NCI-H128 (cell line): ENCODE results near the gene MECP2.

Experiments
- DNase-seq: peaks from one replicate; lab custom pipeline; 2025; ENCODE audit not compliant: unreplicated experiment; lab: John Stamatoyannopoulos, UW

MECP2 gene

DNA sequence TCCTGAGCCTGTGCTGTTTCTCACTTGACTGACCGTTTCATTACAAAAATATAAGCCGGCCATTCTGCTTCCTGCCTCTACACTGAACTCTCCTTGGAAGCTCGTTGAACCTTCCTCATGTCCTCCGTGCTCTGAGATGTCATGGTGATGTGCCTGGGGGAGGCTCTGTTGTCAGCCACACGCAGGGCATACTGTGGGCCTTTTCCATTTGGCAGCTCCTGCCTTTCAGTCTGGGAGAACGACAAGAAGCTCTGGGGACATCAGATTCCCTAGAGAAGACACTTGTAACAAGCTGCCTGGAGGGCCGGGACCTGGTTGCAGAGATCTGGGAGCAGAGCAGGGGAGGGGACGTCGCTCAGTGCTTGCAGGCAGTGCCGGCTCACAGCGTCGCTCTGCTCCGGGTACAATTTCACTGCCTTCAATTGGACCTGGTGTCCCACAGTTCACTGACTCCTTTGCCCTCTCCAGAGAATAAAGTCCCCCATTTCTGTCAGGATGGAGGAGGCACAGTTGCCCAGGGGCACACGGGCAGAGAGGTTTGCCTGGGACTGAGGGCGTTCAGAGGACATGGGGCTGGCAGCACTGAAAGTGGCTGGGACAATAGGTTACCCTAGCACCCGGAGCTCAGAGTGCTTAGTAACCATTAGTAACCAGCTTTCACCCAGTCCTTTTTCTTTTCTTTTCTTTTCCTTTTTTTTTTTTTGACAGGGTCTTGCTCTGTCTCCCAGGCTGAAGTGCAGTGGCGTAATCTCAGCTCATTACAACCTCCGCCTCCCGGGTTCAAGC, 19.1 kb upstream of the MECP2 start:
- no peak for DNase-seq

DNA sequence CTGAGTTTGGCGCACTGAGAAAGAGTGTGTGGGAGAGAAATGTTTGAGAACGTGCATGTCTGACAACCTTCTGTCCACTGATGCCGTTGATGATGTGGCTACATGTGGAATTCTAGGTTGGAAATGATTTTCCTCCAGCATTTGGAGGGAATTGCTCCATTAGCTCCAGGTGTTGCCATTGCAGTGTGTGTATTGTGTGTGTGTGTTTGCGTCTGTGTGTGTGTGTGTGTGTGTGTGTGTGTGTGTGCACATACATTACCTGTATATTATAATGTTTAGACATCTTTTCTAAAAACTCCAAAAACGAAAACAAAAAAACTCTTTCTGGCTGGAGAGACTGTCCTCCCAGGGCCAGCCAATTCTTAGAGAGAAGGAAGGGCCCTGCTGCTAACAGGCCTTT, 18.2 kb upstream of the MECP2 start:
- no peak for DNase-seq

DNA sequence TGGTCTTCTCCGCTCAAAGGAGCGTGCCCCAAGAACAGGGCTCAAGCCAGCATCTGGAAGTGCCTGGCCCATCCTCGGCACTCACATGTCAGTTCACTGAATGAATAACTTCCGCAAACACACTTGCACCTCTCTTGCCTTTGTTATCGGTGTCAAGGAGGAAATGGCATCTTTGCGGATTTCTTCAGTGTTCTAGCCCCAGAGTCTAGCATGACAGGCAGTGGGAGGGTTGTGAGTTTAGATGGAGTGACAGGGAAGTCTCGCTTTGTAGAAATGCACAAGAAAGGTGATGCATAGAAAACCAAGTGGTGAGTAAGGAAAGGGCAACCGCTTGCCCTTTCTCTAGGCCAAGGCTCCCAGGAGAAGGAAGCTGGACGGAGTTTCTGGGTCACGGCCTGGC, 17.6 kb upstream of the MECP2 start:
- no peak for DNase-seq

DNA sequence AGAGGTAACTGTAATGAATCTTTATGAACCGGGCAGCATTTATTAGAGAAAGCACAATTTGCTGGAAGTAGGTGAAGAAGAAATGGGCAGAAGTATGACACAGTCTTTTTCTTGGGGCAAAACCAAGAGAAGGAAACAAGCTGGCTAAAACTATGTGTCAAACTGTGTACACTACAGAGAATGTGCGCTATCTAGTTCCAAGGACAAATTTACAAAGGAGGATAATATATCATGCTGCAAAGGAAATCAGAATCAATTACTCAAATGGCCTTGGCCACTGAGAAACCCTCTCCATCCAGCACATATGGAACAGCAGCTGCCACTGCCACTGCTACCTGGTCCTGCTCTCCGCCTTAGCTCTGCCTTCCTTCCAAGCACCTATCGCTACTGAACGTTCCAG, 17.1 kb upstream of the MECP2 start:
- DNase-seq = no peak

DNA sequence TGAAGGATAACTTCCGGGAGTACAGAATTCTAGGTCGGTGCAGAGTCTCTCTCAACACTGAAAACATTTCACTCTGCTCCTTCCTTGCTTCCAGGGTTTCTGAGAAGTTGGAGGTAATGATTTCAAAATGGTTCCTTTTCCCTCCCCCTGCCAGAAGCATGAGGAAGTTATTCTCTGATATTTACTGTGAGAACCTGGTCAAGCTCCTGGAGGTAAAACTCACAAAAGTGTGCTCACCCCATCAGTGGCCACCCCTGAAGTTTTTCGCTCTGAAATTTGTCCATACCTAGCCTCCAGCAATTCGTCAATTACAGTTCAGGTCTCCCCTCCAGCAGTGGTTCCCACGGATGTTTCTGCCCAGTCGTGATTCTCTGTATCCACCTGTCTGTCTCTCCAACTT, 16.2 kb upstream of the MECP2 start:
- no peak for DNase-seq

DNA sequence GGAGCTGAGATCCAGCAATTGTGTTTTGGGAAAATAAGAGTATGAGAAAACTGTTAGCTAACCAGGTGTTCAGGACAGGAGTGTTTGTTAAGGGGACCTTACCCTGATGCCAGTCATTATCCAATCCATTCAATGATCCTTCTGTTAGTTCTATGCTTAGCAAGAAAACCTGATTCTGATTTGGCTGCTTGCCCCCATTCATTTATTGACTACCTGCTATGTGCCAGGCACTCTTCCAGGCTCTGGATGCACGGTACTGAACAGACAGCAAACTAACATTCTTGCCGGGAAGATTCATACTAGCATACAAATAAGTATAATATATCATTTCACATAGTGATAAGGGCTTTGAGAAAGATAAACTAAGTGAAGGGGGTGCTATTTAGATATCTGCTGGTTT, 1.0 kb upstream of the MECP2 start:
- DNase-seq = no peak

DNA sequence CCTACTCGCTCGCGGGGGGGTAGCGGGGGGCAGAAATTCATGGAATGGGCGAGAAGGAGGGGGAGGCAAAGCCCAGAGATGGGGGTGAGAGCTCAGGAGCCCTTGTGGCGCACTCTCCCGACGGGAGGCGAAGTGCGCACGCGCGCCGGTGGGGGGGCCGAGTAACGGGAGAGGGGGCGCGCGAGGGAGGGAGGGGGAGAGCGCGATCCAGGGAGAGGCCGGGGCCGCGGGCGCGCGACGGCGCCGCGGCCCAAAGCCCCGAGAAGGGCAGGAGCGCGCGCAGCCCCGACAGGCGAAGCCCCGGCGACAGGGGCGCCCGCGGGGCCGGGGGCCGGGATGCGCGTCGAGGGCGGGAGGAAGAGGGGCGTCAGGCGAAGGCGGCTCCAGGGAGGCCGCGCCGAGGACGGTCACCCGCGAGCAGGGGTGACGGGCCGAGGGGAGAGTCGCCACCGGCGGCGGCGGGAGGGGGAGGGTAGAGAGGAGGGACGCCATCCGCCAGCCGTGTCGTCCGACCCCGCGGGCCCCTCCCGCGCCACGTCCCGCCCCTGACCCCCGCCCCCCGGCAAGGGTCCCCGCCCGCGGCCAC, 421 bp downstream of the MECP2 start:
- DNase-seq = peak; percentile 61

DNA sequence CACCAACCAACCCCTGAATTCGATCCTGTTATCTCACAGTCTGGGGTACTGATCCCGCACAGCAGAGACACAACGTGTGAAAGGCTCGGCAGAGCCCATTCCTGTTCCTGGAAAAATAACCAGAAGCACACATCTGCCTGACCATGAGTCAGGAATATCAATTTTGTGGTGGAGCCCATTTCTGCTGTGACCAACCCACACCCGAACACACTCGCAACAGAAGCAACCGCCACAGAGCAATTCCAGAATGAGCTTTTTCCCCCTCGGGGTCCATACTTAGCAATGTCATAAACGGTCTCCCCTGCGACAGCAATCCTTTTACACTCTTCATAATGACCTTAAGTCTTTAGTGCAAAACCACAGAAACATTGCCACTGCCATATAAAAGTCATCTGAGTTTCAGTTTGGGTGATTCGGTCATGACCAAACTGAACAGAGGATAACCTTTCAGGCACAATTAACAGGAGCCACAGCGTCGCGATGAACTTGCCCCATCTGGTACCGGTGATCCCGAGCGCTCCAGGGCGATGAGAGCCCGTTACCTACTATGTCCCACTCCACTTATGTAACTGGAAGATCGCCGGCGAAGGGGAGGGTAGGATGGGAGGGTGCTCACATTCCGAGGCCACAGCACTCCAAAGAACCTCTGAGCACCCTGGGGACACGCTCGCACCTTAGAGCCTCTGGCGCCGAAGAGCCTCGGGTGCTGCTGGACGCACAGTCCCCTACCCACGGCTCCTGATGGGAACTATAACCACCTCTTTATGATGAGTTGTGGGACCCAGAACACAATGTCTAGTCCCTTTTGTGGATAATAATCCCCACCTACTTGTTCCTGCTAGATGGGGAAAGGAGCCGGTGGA, 1.1 kb downstream of the MECP2 start:
- no peak for DNase-seq

DNA sequence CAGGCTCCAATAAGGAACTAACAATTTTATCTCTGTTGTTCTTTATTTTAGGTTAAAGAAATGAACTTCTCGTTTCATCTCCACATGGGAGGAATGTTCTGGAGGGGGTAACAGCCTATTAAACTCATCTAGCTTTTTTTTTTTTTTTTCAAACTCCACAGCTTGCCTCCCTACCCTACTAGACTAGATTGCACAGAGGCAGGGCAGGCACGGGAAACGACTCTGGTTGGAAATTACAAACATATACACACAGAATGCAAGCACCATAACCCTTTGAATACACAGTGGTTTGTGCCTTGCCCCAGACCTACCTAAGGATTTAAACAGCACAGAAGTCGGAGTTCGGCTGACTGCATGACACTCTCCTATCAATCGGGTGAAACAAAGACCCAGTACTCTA, 2.7 kb downstream of the MECP2 start:
- DNase-seq = no peak

DNA sequence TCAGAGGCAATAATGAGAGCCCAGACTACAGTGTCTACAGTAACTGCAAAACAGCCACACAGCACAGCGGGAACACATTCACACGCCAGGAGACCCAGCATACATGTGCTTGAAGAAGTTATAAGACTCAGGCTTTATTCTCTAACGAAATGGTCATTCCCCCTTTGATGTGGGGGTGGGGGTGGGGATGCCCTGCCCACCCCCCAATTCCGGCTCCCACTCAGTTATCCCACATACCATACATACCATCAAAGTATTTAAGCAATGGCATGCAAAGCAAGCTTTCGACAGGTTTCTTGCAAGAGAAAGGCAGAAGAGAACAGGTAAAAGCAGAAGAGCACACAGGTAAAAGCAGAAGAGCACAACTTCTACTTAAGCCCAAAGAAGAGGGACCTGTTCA, 3.6 kb downstream of the MECP2 start:
- DNase-seq = no peak

DNA sequence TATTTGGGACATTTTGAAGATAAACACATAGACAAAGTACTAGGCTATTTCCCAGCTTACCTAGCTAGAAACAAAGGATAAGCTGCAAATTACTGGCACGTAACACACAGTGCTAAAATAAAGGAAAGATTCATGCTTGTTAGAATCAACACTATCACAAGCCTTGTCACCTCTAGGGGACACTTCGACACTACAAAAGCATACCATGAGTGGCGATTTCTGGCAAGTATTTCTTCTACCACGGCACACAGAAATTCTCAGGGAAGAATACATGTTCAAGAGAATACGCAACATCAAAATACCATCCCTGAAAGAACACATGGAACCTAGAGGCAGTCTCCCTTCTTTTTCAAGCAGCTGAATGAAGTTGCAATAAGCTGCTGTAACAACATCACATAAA, 5.1 kb downstream of the MECP2 start:
- DNase-seq = no peak

DNA sequence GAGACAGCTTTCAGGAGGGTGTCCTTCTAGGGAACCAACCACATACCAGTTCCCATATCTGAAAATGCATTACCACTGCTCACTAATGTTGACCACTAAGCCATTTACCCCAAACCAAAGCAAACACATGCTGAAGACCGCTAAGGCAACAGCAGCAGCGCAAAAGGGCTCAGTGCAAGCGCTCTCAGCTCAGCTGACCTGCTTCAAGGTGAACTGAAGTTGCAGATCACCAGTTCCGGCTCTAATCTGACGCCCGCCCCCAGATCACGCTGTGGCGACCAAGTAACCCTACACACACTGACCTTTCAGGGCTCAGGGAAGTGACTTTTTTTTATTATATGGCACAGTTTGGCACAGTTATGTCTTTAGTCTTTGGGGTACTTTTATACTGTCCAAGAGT, 5.8 kb downstream of the MECP2 start:
- DNase-seq = no peak

DNA sequence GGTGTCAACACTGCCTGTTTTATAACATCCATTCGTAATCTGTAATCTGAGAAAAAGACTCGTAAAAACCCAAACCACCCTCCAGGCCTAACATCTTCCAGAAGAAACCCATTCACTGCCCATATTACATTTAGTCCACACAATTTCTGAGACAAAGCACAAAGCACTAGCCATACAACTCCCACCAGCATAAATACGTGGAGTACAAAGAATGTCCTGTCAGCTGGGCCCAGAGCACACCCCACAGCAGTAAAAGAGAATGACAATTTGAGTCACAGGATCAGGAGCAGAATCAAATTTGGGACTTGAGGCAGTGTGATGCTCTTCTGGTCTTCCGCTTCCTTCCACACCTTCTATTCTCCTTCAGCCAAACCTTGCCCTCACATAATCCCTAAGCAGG, 6.8 kb downstream of the MECP2 start:
- no peak for DNase-seq

DNA sequence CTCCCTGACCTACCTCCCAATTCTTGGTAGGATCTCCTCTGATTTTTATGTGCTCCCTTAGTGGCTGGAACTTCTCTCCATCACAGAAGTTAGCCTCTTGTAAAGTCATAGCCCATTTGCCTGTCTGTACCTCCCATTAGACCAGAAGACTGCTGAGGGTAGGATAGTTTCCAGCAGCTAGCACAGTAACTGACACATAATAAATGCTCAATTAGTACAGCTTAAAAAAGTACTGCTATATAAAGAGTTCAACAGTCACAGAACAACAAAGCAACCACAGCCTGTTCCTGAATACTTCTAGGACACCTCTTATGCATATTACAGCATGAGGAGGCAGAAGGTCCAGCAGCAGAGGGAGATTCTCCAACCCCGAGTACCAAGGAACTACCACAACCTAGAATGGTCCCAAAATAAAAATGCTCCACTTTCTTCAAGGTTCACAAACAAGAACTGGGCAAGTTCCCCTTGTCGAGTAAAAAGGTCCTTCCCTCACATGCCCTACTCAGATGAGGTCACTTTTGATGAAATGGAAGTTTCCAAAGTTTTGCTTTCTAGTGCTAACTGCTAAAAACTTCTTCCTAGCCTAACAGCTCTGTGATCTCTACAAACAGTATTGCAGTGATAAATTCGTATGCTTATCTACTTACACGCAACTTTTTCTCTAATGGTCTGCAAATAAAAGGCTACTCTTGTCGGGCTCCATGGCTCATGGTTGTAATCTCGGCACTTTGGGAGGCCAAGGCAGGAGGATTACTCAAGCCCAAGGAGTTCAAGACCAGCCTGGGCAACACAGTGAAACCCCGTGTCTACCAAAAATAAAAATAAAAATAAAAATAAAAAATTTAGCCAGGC, 12.8 kb downstream of the MECP2 start:
- DNase-seq = no peak

DNA sequence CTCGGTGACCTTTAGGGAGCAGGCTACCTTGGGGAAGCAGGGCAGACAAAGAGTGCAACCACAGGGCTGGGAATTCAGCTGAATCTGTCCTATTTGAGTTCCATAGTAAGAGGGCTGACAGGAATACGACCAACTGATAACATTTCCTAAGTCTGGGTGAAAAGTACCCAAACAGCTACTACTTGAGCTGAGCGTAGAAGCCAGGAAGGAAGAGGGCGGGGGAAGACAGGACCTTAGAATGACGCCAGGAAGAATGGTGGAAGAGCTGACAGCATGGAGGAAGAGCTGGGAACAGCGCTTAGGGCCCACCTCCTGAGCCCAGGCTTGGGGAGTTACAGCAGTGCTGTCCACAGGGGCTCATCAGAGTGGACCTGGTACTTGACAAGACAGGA, 14.4 kb downstream of the MECP2 start:
- no peak for DNase-seq

DNA sequence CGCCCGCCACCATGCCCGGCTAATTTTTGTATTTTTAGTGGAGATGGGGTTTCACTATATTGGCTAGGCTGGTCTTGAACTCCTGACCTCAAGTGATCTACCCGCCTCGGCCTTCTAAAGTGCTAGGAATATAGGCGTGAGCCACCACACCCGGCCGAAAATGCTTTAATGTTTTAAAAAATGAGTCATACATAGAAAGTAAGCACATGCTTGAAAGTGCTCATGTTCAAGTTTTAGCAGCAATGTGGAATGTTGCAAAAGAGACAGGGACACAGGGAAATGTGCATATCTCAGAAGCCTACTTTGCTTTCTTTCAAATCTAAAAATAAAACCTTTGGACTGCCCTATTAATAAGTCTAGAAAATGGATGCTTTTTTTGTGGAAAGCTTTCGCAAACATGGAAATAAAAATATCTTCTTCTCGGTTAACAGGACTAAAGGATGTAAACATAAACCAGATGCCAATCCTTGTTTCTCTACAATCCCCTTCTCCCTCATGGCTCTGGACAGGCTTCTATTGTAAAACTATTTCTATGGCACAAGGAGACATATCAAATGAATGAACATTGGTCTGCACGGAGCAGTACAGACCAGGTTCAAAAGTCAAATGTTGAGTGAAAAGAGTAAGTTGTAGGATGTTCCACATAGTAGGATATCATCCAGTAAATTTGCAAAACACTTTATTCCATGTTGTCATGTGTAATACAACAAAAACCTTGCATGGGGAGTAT, 15.0 kb downstream of the MECP2 start:
- no peak for DNase-seq

DNA sequence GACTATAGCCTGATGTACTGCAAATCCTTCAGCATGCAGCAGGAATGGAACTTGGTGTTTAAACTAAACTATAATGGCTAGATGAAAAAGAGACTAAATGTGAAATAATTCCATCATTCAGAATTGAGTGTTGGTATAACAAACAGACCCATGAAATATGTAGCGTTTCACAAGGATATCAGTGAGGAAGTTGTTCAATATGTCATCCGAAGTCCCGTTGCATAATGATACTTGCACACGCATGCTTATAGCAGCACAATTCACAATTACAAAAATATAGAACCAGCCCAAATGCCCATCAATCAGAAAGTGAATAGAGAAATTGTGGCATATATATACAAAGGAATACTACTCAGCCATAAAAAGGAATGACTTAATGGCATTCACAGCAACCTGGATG, 20.4 kb downstream of the MECP2 start:
- no peak for DNase-seq

DNA sequence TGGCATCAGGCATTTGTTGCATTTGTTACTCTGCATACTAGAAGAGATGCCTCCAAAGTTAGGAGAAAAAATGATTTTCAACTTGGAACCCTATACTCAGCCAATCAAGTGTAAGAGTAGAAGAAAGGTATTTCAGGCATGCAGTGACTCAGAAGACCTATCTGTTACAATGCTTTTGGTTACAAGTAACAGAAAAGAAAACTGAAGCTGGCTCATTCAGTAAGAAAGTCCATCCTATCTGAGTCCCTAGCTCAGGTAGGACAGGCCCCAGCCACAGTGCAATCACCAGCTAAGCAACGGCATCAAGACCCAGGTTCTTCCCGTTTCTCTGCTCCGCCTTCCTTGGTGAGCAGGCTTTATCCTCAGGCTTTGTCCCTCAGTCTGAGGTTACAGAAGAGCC, 23.3 kb downstream of the MECP2 start:
- DNase-seq = no peak

DNA sequence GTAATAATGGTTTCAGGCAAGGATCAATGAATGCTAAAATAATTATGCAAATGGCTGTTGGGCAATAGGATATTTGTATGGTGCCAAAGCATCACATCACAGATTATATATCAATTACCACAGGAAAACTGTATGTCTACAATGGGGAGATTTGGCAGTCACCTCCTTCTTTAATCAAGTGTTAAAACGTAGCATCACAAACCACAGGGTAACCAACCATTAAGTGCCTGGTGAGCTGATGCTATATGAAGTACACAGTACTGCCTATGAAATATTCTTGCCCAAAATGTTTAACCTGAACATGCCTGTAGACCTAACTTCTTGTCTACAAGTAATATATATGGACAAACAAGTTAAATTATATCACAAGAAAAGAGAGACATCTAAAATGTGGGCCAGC, 25.3 kb downstream of the MECP2 start:
- no peak for DNase-seq

DNA sequence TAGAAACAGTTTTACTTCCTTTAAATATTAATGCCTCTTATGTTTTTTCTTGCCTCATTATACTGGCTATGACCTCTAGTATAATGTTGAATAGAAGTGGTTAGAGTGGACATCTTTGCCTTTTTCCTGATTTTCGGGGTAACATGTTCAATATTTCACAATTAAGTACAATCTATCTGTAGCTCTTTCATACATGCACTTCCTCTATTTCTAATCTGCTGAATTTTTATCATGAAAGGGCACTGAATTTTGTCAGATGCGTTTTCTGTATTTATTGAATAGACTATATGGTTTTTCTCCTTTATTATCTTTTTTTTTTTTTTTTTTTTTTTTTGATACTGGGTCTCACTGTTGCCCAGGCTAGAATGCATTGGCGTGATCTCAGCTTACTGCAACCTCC, 29.0 kb downstream of the MECP2 start:
- no peak for DNase-seq
